IMR-90 (cell line): ENCODE data around the gene PPM1G. TPM values are rescaled to one million over a fixed set of nuclear protein-coding genes. Genes with fewer than 3 reads are reported as not detected.

Experiments used
- ATAC-seq: fragments of 200-7000 bp; cut with Tn5 transposase; 2 replicates; pipeline ENCODE4 v1.9.1; 2020; ENCODE audit warnings: low read depth, mild to moderate bottlenecking, moderate library complexity
- BruUV-seq: library from RNA; stranded (reverse); fragments of 400-500 nt; replicated peaks from 2 replicates; lab custom pipeline; 2021; lab: Mats Ljungman, UMichigan
- CTCF ChIA-PET: fragments of 300-600 bp; formaldehyde crosslinking; extraction: SDS; loops from one replicate; lab custom pipeline; 2021; ENCODE audit warnings: antibody characterized with exemption; lab: Yijun Ruan, JAX
- POLR2A ChIA-PET: fragments of 300-600 bp; sonication (Branson Sonifier 250); formaldehyde crosslinking; loops from one replicate; lab custom pipeline; 2022; ENCODE audit warnings: antibody characterized with exemption; ENCODE audit not compliant: unreplicated experiment; lab: Charles Lee
- DNase-seq: peaks from one replicate; pipeline ENCODE4 v3.0.0; 2013
- H2AFZ ChIP-seq: replicated peaks from 2 replicates; pipeline ENCODE3; 2013; ENCODE audit warnings: low read length, mild to moderate bottlenecking; ENCODE audit not compliant: poor library complexity
- H2AK5ac ChIP-seq: 2 replicates; pipeline ENCODE4 v1.6.1; 2013; ENCODE audit warnings: low read depth, low read length, inconsistent platforms
- H2AK9ac ChIP-seq: replicated peaks from 2 replicates; pipeline ENCODE3; 2013; ENCODE audit warnings: mild to moderate bottlenecking, low read depth, low read length, moderate library complexity; ENCODE audit not compliant: poor library complexity
- H2BK120ac ChIP-seq: 2 replicates; pipeline ENCODE4 v1.6.1; 2013; ENCODE audit warnings: low read depth, low read length, inconsistent platforms
- H2BK15ac ChIP-seq: 3 replicates; pipeline ENCODE4 v1.6.1; 2013; ENCODE audit warnings: low read depth, low read length, inconsistent platforms
- H2BK20ac ChIP-seq: 2 replicates; pipeline ENCODE4 v1.6.1; 2013; ENCODE audit warnings: low read depth, mild to moderate bottlenecking, inconsistent platforms, low read length, moderate library complexity
- H2BK5ac ChIP-seq: 2 replicates; pipeline ENCODE4 v1.6.1; 2013; ENCODE audit warnings: mild to moderate bottlenecking, low read depth, low read length, inconsistent platforms; ENCODE audit not compliant: poor library complexity, severe bottlenecking
- H3K14ac ChIP-seq: replicated peaks from 2 replicates; pipeline ENCODE4 v1.6.1; 2013; ENCODE audit warnings: low read depth, low read length, inconsistent platforms
- H3K18ac ChIP-seq: 2 replicates; pipeline ENCODE4 v1.6.1; 2013; ENCODE audit warnings: low read depth, low read length, control low read depth
- H3K23ac ChIP-seq: 2 replicates; pipeline ENCODE4 v1.6.1; 2013; ENCODE audit warnings: low read depth, low read length, inconsistent platforms
- H3K27ac ChIP-seq: 2 replicates; pipeline ENCODE4 v1.5.1; 2013; ENCODE audit warnings: mild to moderate bottlenecking, control low read depth, low read length; ENCODE audit not compliant: insufficient read depth
- H3K27me3 ChIP-seq: 2 replicates; pipeline ENCODE4 v1.6.1; 2013; ENCODE audit warnings: low read length; ENCODE audit not compliant: control insufficient read depth, insufficient read depth
- H3K36me3 ChIP-seq: 2 replicates; pipeline ENCODE4 v1.6.1; 2013; ENCODE audit warnings: low read length, mixed read lengths; ENCODE audit not compliant: control insufficient read depth, insufficient read depth
- H3K4ac ChIP-seq: 2 replicates; pipeline ENCODE4 v1.6.1; 2013; ENCODE audit warnings: low read depth, low read length, inconsistent platforms
- H3K4me1 ChIP-seq: 2 replicates; pipeline ENCODE4 v1.6.1; 2013; ENCODE audit warnings: low read length, mixed read lengths; ENCODE audit not compliant: control insufficient read depth, insufficient read depth
- H3K4me2 ChIP-seq: 2 replicates; pipeline ENCODE4 v1.6.1; 2013; ENCODE audit warnings: low read depth, mild to moderate bottlenecking, control low read depth, low read length, moderate library complexity
- H3K4me3 ChIP-seq: 2 replicates; pipeline ENCODE4 v1.5.1; 2013; ENCODE audit warnings: low read depth, mild to moderate bottlenecking, control low read depth, low read length, moderate library complexity; ENCODE audit not compliant: insufficient read depth
- H3K56ac ChIP-seq: 2 replicates; pipeline ENCODE4 v1.6.1; 2013; ENCODE audit warnings: low read length, inconsistent platforms; ENCODE audit not compliant: insufficient read depth; ENCODE audit errors: extremely low read depth
- H3K79me1 ChIP-seq, 2 experiments: 2 replicates each; pipeline ENCODE4 v1.6.1; 2013; ENCODE audit warnings: low read length in 2 of 2, inconsistent platforms in 1 of 2, low read depth in 1 of 2
- H3K9ac ChIP-seq: 2 replicates; pipeline ENCODE4 v1.6.1; 2013; ENCODE audit warnings: low read depth, low read length, control low read depth
- H3K9me1 ChIP-seq: 2 replicates; pipeline ENCODE4 v1.6.1; 2013; ENCODE audit warnings: low read length, inconsistent platforms; ENCODE audit not compliant: insufficient read depth
- H3K9me3 ChIP-seq: 2 replicates; pipeline ENCODE4 v1.6.1; 2013; ENCODE audit warnings: low read length; ENCODE audit not compliant: control insufficient read depth, insufficient read depth
- H4K20me1 ChIP-seq: 2 replicates; pipeline ENCODE4 v1.6.1; 2013; ENCODE audit warnings: low read length, inconsistent platforms; ENCODE audit not compliant: insufficient read depth
- H4K5ac ChIP-seq: 2 replicates; pipeline ENCODE4 v1.6.1; 2013; ENCODE audit warnings: mild to moderate bottlenecking, low read depth, low read length, control low read depth
- H4K8ac ChIP-seq, 2 experiments: 2 replicates each; pipeline ENCODE4 v1.6.1; 2013; ENCODE audit warnings: low read depth in 2 of 2, low read length in 2 of 2, control low read depth in 1 of 2, inconsistent platforms in 1 of 2
- H4K91ac ChIP-seq: 2 replicates; pipeline ENCODE4 v1.6.1; 2013; ENCODE audit warnings: low read depth, low read length, inconsistent platforms; ENCODE audit not compliant: insufficient read depth
- BHLHE40 ChIP-seq: fragments of 150-350 bp; IDR thresholded peaks from 2 replicates; pipeline ENCODE4 v1.6.1; 2016; ENCODE audit warnings: mild to moderate bottlenecking, low read depth, low read length
- CEBPB ChIP-seq: IDR thresholded peaks from 2 replicates; pipeline ENCODE4 v1.6.1; 2012; ENCODE audit warnings: low read depth, low read length, improper control_type of control experiment
- CHD1 ChIP-seq: IDR thresholded peaks from 2 replicates; pipeline ENCODE4 v1.6.1; 2012; ENCODE audit warnings: low read depth, low read length, improper control_type of control experiment
- FOS ChIP-seq: fragments of 150-350 bp; IDR thresholded peaks from 2 replicates; pipeline ENCODE4 v1.6.1; 2016; ENCODE audit warnings: low read depth, low read length
- MAFK ChIP-seq: IDR thresholded peaks from 2 replicates; pipeline ENCODE4 v1.6.1; 2012; ENCODE audit warnings: low read depth, low read length, improper control_type of control experiment
- MAZ ChIP-seq: IDR thresholded peaks from 2 replicates; pipeline ENCODE4 v1.6.1; 2012; ENCODE audit warnings: low read depth, mild to moderate bottlenecking, low read length, improper control_type of control experiment, moderate library complexity, borderline replicate concordance
- MXI1 ChIP-seq: IDR thresholded peaks from 2 replicates; pipeline ENCODE4 v1.6.1; 2012; ENCODE audit warnings: low read depth, mild to moderate bottlenecking, low read length, moderate library complexity, borderline replicate concordance
- NFE2L2 ChIP-seq: fragments of 150-350 bp; IDR thresholded peaks from 2 replicates; pipeline ENCODE4 v1.6.1; 2016; ENCODE audit warnings: low read depth, mild to moderate bottlenecking, low read length
- POLR2A ChIP-seq: IDR thresholded peaks from 2 replicates; pipeline ENCODE4 v1.6.1; 2012; ENCODE audit warnings: mild to moderate bottlenecking, low read depth, low read length
- RAD21 ChIP-seq: IDR thresholded peaks from 2 replicates; pipeline ENCODE4 v1.6.1; 2012; ENCODE audit warnings: low read length, improper control_type of control experiment
- RCOR1 ChIP-seq: IDR thresholded peaks from 2 replicates; pipeline ENCODE4 v1.6.1; 2012; ENCODE audit warnings: mild to moderate bottlenecking, low read length, improper control_type of control experiment; ENCODE audit not compliant: insufficient replicate concordance
- RFX5 ChIP-seq: IDR thresholded peaks from 2 replicates; pipeline ENCODE4 v1.8.0; 2012; ENCODE audit warnings: low read depth, mild to moderate bottlenecking, low read length, moderate library complexity
- SMC3 ChIP-seq: fragments of 150-350 bp; IDR thresholded peaks from 2 replicates; pipeline ENCODE4 v1.6.1; 2016; ENCODE audit warnings: low read depth, mild to moderate bottlenecking, antibody characterized with exemption, low read length, moderate library complexity
- WGBS, 2 experiments: methylation state at CpG; one replicate each; pipeline versions ENCODE4 v1.1.5 to v1.1.7; 2013; ENCODE audit warnings: missing lambda C conversion rate in 2 of 2; ENCODE audit not compliant: insufficient read length in 1 of 2; ENCODE audit errors: extremely low coverage in 2 of 2; 5-methylcytosine and 5-hydroxymethylcytosine counted together
- dilution Hi-C: fragments of 300-500 bp; cut with HindIII; formaldehyde crosslinking; loops from one replicate; pipeline ENCODE4 v1.14.3; 2018; ENCODE audit warnings: low sequenced_read_pairs; ENCODE audit not compliant: unreplicated experiment
- in situ Hi-C: fragments of 300-500 bp; cut with MboI; formaldehyde crosslinking; loops from 3 replicates; pipeline ENCODE4 v1.14.3; 2019; ENCODE audit warnings: low sequenced_read_pairs, inconsistent platforms, mixed read lengths
- intact Hi-C: fragments of 100-400 bp; cut with micrococcal nuclease; formaldehyde crosslinking; loops from 2 replicates; pipeline ENCODE4 v1.10.0; 2022
- polyA plus RNA-seq, 3 experiments: library from polyadenylated mRNA; depleted of rRNA; stranded (reverse); fragments of >200 nt; gene quantifications; 2 replicates each; pipeline ENCODE4 v1.2.3, GENCODE V29; 2012; ENCODE audit warnings: low replicate concordance in 1 of 3
- total RNA-seq: library from RNA; depleted of rRNA; stranded (reverse); fragments of >200 nt; gene quantifications from 2 replicates; pipeline ENCODE4 v1.2.3, GENCODE V29; 2012
- TF ChIP-seq, protein P1 (sequence below): conservative IDR thresholded peaks from 2 replicates; pipeline ENCODE4 v1.5.1; 2012; ENCODE audit warnings: mild to moderate bottlenecking, low read depth, low read length, improper control_type of control experiment
- TF ChIP-seq, protein P2 (sequence below): fragments of 150-350 bp; IDR thresholded peaks from 2 replicates; pipeline ENCODE4 v1.6.1; 2016; ENCODE audit warnings: low read depth, mild to moderate bottlenecking, low read length, moderate library complexity, borderline replicate concordance

Gene PPM1G
- total and polyA plus RNA-seq, 2 of the 4 experiments (the other 2 are of a cell fraction): 57.6 to 95.9 TPM

DNA sequence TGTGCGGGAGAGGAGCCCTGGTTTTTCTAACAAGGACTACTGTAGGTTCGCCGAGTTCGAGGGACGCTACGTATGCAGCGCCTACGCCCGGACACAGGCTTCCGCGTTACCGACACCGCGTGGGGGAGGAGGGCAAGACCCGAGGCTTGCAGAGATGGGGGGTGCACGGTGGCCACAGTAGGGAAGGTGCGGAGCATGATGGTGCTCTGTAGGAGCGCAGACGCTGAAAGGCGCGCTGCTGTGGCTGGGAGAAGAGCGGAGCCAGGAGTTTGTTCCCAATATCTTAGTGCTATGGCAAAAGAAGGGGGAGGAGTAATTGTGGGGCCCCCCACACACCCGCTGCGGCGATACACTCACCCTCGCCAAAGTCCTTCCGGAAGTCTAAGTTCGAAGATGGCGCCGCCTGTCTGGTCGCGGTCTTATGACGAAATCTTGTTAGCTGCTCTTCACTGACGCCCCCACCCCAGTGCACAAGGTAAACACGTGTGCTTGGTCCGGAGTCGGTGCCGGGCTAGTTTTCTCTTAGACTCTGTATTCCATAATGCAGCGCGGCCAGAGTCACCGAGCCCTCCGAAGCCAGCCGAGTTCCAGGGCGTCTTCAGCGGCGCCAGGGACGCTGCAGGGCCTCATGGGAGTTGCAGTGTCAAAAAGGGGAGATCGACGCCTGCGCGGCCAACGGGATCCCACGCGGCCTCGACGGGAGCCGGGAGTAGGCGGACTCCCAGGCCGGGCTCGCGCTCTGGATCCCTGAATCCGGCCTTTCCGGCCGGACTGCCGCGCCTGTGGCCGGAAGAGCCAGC is 52.8 kb downstream of the PPM1G start, which contains the start of gene GTF3C2:
Gene GTF3C2, minus strand, starts transcription at position 383 of the 800 bp plus-strand sequence. CDS start 13,210 bp downstream, outside the sequence.
- no peaks in the 10 kb centered on the region for H3K9me3 ChIP-seq
- H3K9me1 ChIP-seq: no peaks in the 10 kb centered on the region; the same call in 1 of the 2 replicates
- ChIA-PET POLR2A (interaction anchor here (0.7 to 1.6 kb wide), 3 partner anchors 12 to 202 kb away, joined by 3 to 5 read pairs (median 4); partner anchors contain the start of gene ZNF513), CTCF (no interaction called here)
- peak within 1 kb of the TSS; percentile 95 for H3K27ac ChIP-seq
- H3K27me3 ChIP-seq: no peaks in the 10 kb centered on the region
- H4K20me1 ChIP-seq: no peaks in the 10 kb centered on the region; the same call in 1 of the 2 replicates
- peak within 1 kb of the TSS; percentile 91 for H2BK5ac ChIP-seq
- H3K9ac ChIP-seq: peak within 1 kb of the TSS; percentile 96
- peak; percentile 92 for ATAC-seq
- H3K18ac ChIP-seq: peak within 1 kb of the TSS; percentile 40
- peak; percentile 97 for DNase-seq
- peak within 1 kb of the TSS; percentile 94 for H3K23ac ChIP-seq
- no peaks in the 10 kb centered on the region for H3K36me3 ChIP-seq
- WGBS, 2 experiments: 0% methylated on average over 47 of the region's 67 CpGs; no CpG with 5 or more reads in 1 of the 2 experiments
- H3K56ac ChIP-seq: peak within 1 kb of the TSS; percentile 81
- dilution Hi-C loops: no loop called here
- H3K4me1 ChIP-seq: peaks cover 8% of the 10 kb centered on the region
- H4K91ac ChIP-seq: peak within 1 kb of the TSS; percentile 93
- peak within 1 kb of the TSS; percentile 96 for H2AK9ac ChIP-seq
- intact Hi-C loops: loop anchor here (5.0 kb wide), 1 partner anchor 34 kb away; the partner anchor contains the start of gene MPV17
- H3K4me3 ChIP-seq: peak within 1 kb of the TSS; percentile 88
- H2AK5ac ChIP-seq: peak within 1 kb of the TSS; percentile 94
- H3K4ac ChIP-seq: peak within 1 kb of the TSS; percentile 95
- peak within 1 kb of the TSS; percentile 89 for H3K14ac ChIP-seq
- H2BK120ac ChIP-seq: peak within 1 kb of the TSS; percentile 89
- peak within 1 kb of the TSS; percentile 93 for H3K4me2 ChIP-seq
- H4K5ac ChIP-seq: peak within 1 kb of the TSS; percentile 90
- H3K79me1 ChIP-seq: peaks cover 18 to 42% of the 10 kb centered on the region in 2 experiments
- no TSS peak for BruUV-seq
- in situ Hi-C loops: no loop called here
- no peak within 1 kb of the TSS for H2BK15ac ChIP-seq
- H2BK20ac ChIP-seq: 0 out of 2 replicates have a peak within 1 kb of the TSS, but pooled peaks have one; percentile 60
- H4K8ac ChIP-seq: peak within 1 kb of the TSS; percentile 73 to 98
- peak within 1 kb of the TSS; percentile 98 for H2AFZ ChIP-seq
- TF ChIP-seq SMC3: no peak
- 0 out of 2 replicates have a peak, but pooled peaks have one; percentile 91 for TF ChIP-seq POLR2A
- TF ChIP-seq MAZ: peak; percentile 97
- TF ChIP-seq RFX5: no peak
- peak; percentile 94 for TF ChIP-seq MXI1
- TF ChIP-seq, protein P1, sequence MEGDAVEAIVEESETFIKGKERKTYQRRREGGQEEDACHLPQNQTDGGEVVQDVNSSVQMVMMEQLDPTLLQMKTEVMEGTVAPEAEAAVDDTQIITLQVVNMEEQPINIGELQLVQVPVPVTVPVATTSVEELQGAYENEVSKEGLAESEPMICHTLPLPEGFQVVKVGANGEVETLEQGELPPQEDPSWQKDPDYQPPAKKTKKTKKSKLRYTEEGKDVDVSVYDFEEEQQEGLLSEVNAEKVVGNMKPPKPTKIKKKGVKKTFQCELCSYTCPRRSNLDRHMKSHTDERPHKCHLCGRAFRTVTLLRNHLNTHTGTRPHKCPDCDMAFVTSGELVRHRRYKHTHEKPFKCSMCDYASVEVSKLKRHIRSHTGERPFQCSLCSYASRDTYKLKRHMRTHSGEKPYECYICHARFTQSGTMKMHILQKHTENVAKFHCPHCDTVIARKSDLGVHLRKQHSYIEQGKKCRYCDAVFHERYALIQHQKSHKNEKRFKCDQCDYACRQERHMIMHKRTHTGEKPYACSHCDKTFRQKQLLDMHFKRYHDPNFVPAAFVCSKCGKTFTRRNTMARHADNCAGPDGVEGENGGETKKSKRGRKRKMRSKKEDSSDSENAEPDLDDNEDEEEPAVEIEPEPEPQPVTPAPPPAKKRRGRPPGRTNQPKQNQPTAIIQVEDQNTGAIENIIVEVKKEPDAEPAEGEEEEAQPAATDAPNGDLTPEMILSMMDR: 0 out of 2 replicates have a peak, but pooled peaks have one; percentile 0
- no peak for TF ChIP-seq FOS
- TF ChIP-seq CHD1: no peak
- TF ChIP-seq CEBPB: peak; percentile 84
- TF ChIP-seq, protein P2, sequence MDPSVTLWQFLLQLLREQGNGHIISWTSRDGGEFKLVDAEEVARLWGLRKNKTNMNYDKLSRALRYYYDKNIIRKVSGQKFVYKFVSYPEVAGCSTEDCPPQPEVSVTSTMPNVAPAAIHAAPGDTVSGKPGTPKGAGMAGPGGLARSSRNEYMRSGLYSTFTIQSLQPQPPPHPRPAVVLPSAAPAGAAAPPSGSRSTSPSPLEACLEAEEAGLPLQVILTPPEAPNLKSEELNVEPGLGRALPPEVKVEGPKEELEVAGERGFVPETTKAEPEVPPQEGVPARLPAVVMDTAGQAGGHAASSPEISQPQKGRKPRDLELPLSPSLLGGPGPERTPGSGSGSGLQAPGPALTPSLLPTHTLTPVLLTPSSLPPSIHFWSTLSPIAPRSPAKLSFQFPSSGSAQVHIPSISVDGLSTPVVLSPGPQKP: no peak
- peak; percentile 12 for TF ChIP-seq RCOR1
- no peak for TF ChIP-seq MAFK
- no peak for TF ChIP-seq NFE2L2
- TF ChIP-seq BHLHE40: no peak
- no peak for TF ChIP-seq RAD21
